Measurements from ENCODE around the gene PPARGC1A. TPM values are rescaled to one million over a fixed set of nuclear protein-coding genes. Genes with fewer than 3 reads are reported as not detected.

Gene PPARGC1A
- total and polyA plus RNA-seq, 9 donors, result 0.38 to 6.3 (median 2.2) TPM

- 60 to 71% (median 63%) methylated on average over 10 of the region's 10 CpGs for WGBS, 3 donors
- no peaks in the 10 kb centered on the region for H3K27me3 ChIP-seq
- H3K9me3 ChIP-seq, result no peaks in the 10 kb centered on the region
- no peak for TF ChIP-seq CTCF (IDR thresholded peaks at IDR 0.05)
- TF ChIP-seq POLR2A (IDR thresholded peaks at IDR 0.05), result no peak
- TF ChIP-seq EP300 (IDR thresholded peaks at IDR 0.05), result no peak
- peak in 1 of 5 donors; percentile 24 for DNase-seq
- H3K36me3 ChIP-seq, result no peaks in the 10 kb centered on the region
- intact Hi-C loops (cut with DNase I), result no loop called here
- no peaks in the 10 kb centered on the region for H3K4me1 ChIP-seq (ENCODE audit: insufficient read depth)
- H3K27ac ChIP-seq, result no peak overlapping the region
- no peak overlapping the region for H3K4me3 ChIP-seq
Observed at GRCh38 chr4:23930750-23931488, 41.1 kb upstream of the PPARGC1A start.

GRCh38 chr4:23929248-23929647 lies 39.4 kb upstream of the PPARGC1A start:
- H3K27me3 ChIP-seq, result no peaks in the 10 kb centered on the region
- H3K36me3 ChIP-seq, result no peaks in the 10 kb centered on the region
- H3K4me3 ChIP-seq, result no peak overlapping the region
- TF ChIP-seq CTCF (IDR thresholded peaks at IDR 0.05), result no peak
- no peak for TF ChIP-seq EP300 (IDR thresholded peaks at IDR 0.05)
- TF ChIP-seq POLR2A (IDR thresholded peaks at IDR 0.05), result no peak
- DNase-seq, result no peak
- intact Hi-C loops (cut with DNase I), result no loop called here
- H3K4me1 ChIP-seq (ENCODE audit: insufficient read depth), result no peaks in the 10 kb centered on the region
- H3K9me3 ChIP-seq, result no peaks in the 10 kb centered on the region
- H3K27ac ChIP-seq, result no peak overlapping the region
- 63 to 70% (median 64%) methylated on average over 3 of the region's 3 CpGs for WGBS, 3 donors

- no peaks in the 10 kb centered on the region for H3K36me3 ChIP-seq
- H3K27me3 ChIP-seq, result no peaks in the 10 kb centered on the region
- H3K4me3 ChIP-seq, result no peak overlapping the region
- no peaks in the 10 kb centered on the region for H3K9me3 ChIP-seq
- TF ChIP-seq CTCF (IDR thresholded peaks at IDR 0.05) (no peak), EP300 (IDR thresholded peaks at IDR 0.05) (no peak), POLR2A (IDR thresholded peaks at IDR 0.05) (no peak)
- 94 to 96% (median 96%) methylated on average over 4 of the region's 4 CpGs for WGBS, 3 donors
- no peaks in the 10 kb centered on the region for H3K4me1 ChIP-seq (ENCODE audit: insufficient read depth)
- no peak for DNase-seq
- intact Hi-C loops (cut with DNase I), result no loop called here
- H3K27ac ChIP-seq, result no peak overlapping the region
Observed at GRCh38 chr4:23924556-23924955, 34.7 kb upstream of the PPARGC1A start.

GRCh38 chr4:23923840-23924239 lies 34.0 kb upstream of the PPARGC1A start:
- Histone ChIP-seq H3K36me3 (no peaks in the 10 kb centered on the region), H3K27ac (no peak overlapping the region), H3K4me3 (no peak overlapping the region), H3K9me3 (no peaks in the 10 kb centered on the region), H3K4me1 (ENCODE audit: insufficient read depth) (no peaks in the 10 kb centered on the region), H3K27me3 (no peaks in the 10 kb centered on the region)
- no peak for TF ChIP-seq POLR2A (IDR thresholded peaks at IDR 0.05)
- DNase-seq, result no peak
- intact Hi-C loops (cut with DNase I), result no loop called here

GRCh38 chr4:23923141-23923540 lies 33.3 kb upstream of the PPARGC1A start:
- Histone ChIP-seq H3K27me3 (no peaks in the 10 kb centered on the region), H3K4me1 (ENCODE audit: insufficient read depth) (no peaks in the 10 kb centered on the region), H3K27ac (no peak overlapping the region), H3K4me3 (no peak overlapping the region), H3K36me3 (no peaks in the 10 kb centered on the region), H3K9me3 (no peaks in the 10 kb centered on the region)
- DNase-seq, result no peak
- TF ChIP-seq EP300 (IDR thresholded peaks at IDR 0.05), result no peak
- TF ChIP-seq CTCF (IDR thresholded peaks at IDR 0.05), result no peak
- TF ChIP-seq POLR2A (IDR thresholded peaks at IDR 0.05), result no peak
- intact Hi-C loops (cut with DNase I), result no loop called here
- 68 to 73% (median 73%) methylated on average over 3 of the region's 3 CpGs for WGBS, 3 donors

All from ovary (tissue), 9 donors.